HepG2 (cell line): ENCODE results near the gene CCDC142. TPM values are rescaled to one million over a fixed set of nuclear protein-coding genes. Genes with fewer than 3 reads are reported as not detected.
A peak's percentile ranks its signal among the peaks of the same experiment; 100 is the strongest.

Experiments
- EP300 ChIP-seq, 3 experiments: sonication (generic) in 1 of 3; formaldehyde crosslinking in 1 of 3; IDR thresholded peaks; 2 replicates each; pipeline versions ENCODE4 v1.5.1 to v1.6.1; 2011 to 2020; ENCODE audit warnings: low read depth in 2 of 3, low read length in 2 of 3, borderline replicate concordance in 1 of 3, improper control_type of control experiment in 1 of 3, mild to moderate bottlenecking in 1 of 3, missing genetic modification reagents in 1 of 3, moderate library complexity in 1 of 3
- HCFC1 ChIP-seq: fragments of 150-350 bp; IDR thresholded peaks from 2 replicates; pipeline ENCODE4 v1.6.1; 2014; ENCODE audit warnings: low read depth, low read length
- IRF9 ChIP-seq: sonication (generic); formaldehyde crosslinking; IDR thresholded peaks from 2 replicates; pipeline ENCODE4 v1.8.0; 2022; ENCODE audit warnings: missing genetic modification reagents, mild to moderate bottlenecking, borderline replicate concordance
- MTA3 ChIP-seq: sonication (generic); formaldehyde crosslinking; IDR thresholded peaks from 2 replicates; pipeline ENCODE4 v1.4.0; 2020; ENCODE audit warnings: missing genetic modification reagents
- NKX3-1 ChIP-seq: sonication (generic); formaldehyde crosslinking; IDR thresholded peaks from 2 replicates; pipeline ENCODE4 v1.5.0; 2020; ENCODE audit warnings: missing genetic modification reagents
- PATZ1 ChIP-seq: sonication (generic); formaldehyde crosslinking; IDR thresholded peaks from 2 replicates; pipeline ENCODE4 v1.4.0; 2020; ENCODE audit warnings: missing genetic modification reagents
- RAD51 ChIP-seq: fragments of 450-650 bp; IDR thresholded peaks from 2 replicates; pipeline ENCODE4 v1.6.1; 2016; ENCODE audit warnings: borderline replicate concordance
- ZBTB40 ChIP-seq, 2 experiments: fragments of 450-650 bp in 1 of 2; sonication (generic) in 1 of 2; formaldehyde crosslinking in 1 of 2; IDR thresholded peaks; 2 replicates each; pipeline versions ENCODE4 v1.6.1 to v1.8.0; 2016 to 2022; ENCODE audit warnings: antibody characterized with exemption in 1 of 2, mild to moderate bottlenecking in 1 of 2, missing genetic modification reagents in 1 of 2
- ZNF274 ChIP-seq: sonication (generic); formaldehyde crosslinking; IDR thresholded peaks from 2 replicates; pipeline ENCODE4 v1.5.1; 2020; ENCODE audit warnings: mild to moderate bottlenecking, missing genetic modification reagents
- ZNF883 ChIP-seq: sonication (generic); formaldehyde crosslinking; IDR thresholded peaks from 2 replicates; pipeline ENCODE4 v1.5.1; 2020; ENCODE audit warnings: mild to moderate bottlenecking, missing genetic modification reagents; ENCODE audit errors: not compliant biosample characterization
- ZXDC ChIP-seq: sonication (generic); formaldehyde crosslinking; IDR thresholded peaks from 2 replicates; pipeline ENCODE4 v1.5.0; 2020; ENCODE audit warnings: mild to moderate bottlenecking, missing genetic modification reagents
- polyA plus RNA-seq, 8 experiments: library from polyadenylated mRNA; depleted of rRNA in 3 of 8; stranded (reverse) in 7 of 8; unstranded in 1 of 8; fragments of >200 nt; fragmentation: Illumina TruSeq in 4 of 8; extraction: Trizol in 4 of 8; gene quantifications; 2 replicates each; pipeline versions ENCODE4 v1.2.1 to v1.2.3, GENCODE V29; 2011 to 2016; ENCODE audit warnings: low read depth in 4 of 8, missing spikeins in 1 of 8, mixed read lengths in 1 of 8; ENCODE audit not compliant: insufficient read depth in 1 of 8
- total RNA-seq, 5 experiments: library from RNA; depleted of rRNA; stranded (reverse); fragments of >200 nt; fragmentation: Illumina TruSeq; extraction: Trizol; gene quantifications; 2 replicates each; pipeline ENCODE4 v1.2.3, GENCODE V29; 2016; ENCODE audit warnings: low read depth in 1 of 5

The CCDC142 gene
- total and polyA plus RNA-seq, 2 of the 13 experiments (the other 11 are each of a cell fraction or from before 2014, with no cell fraction given) = 14.7 to 30.4 TPM

- TF ChIP-seq ZXDC (CRISPR knock-in tag) = no peak
- peak; percentile 32; the same call in 1 of the 2 replicates for TF ChIP-seq ZNF274 (CRISPR knock-in tag)
- TF ChIP-seq PATZ1 = peak; percentile 78
- TF ChIP-seq NKX3-1 = no peak
- peak; percentile 46 for TF ChIP-seq IRF9
- TF ChIP-seq RAD51 = no peak
- peak; percentile 25 to 73; a peak in 2 of 4 replicates for TF ChIP-seq EP300 (IDR thresholded peaks at IDR 0.05; ENCODE audit: low read depth in 2 of 2, low read length in 2 of 2)
- 0 out of 2 replicates have a peak, but pooled peaks have one; percentile 22 for TF ChIP-seq EP300 (CRISPR knock-in tag; IDR thresholded peaks at IDR 0.05; ENCODE audit: borderline replicate concordance)
- TF ChIP-seq MTA3 (CRISPR knock-in tag) = no peak
- peak; percentile 92 for TF ChIP-seq HCFC1
- peak; percentile 54 for TF ChIP-seq ZNF883 (CRISPR knock-in tag)
- TF ChIP-seq ZBTB40 (IDR thresholded peaks at IDR 0.05) = no peak
- no peak for TF ChIP-seq ZBTB40 (CRISPR knock-in tag; IDR thresholded peaks at IDR 0.05)
Measured at GRCh38 chr2:74525717-74526648, 43.2 kb upstream of the CCDC142 start, which contains the start of gene DQX1 (continued).
